ENCODE results near the gene CYP4F3.

CYP4F3 gene

DNA sequence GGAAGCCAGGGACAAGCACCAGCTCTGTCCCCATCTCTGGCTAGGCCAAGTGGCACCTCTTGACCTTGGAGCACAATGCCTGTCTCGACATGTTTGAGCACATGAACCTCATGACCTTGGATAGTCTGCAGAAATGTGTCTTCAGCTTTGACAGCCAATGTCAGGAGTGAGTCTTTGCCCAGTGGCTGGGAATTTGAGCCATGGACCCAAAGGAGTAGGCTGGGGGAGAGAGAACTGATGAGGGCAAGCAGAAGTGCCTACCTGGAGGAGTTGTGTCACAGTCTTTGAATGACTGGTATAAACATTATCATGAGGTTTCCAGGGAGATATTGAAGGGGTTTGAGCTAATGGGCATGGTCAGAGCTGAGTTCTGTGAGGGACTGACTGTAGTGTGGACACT, 25.5 kb downstream of the CYP4F3 start:
- DNase-seq (ENCODE audit: extremely low read depth, insufficient read length): no peak
- no peak overlapping the region for H3K4me3 ChIP-seq (replicated peaks; ENCODE audit: low read depth, low read length)
- TF ChIP-seq, protein P1, sequence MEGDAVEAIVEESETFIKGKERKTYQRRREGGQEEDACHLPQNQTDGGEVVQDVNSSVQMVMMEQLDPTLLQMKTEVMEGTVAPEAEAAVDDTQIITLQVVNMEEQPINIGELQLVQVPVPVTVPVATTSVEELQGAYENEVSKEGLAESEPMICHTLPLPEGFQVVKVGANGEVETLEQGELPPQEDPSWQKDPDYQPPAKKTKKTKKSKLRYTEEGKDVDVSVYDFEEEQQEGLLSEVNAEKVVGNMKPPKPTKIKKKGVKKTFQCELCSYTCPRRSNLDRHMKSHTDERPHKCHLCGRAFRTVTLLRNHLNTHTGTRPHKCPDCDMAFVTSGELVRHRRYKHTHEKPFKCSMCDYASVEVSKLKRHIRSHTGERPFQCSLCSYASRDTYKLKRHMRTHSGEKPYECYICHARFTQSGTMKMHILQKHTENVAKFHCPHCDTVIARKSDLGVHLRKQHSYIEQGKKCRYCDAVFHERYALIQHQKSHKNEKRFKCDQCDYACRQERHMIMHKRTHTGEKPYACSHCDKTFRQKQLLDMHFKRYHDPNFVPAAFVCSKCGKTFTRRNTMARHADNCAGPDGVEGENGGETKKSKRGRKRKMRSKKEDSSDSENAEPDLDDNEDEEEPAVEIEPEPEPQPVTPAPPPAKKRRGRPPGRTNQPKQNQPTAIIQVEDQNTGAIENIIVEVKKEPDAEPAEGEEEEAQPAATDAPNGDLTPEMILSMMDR (IDR thresholded peaks at IDR 0.05; ENCODE audit: insufficient read depth, low read length, poor library complexity, severe bottlenecking): no peak
- H3K36me3 ChIP-seq (ENCODE audit: control insufficient read depth, insufficient read depth, low read length): no peaks in the 10 kb centered on the region
- H3K27me3 ChIP-seq (replicated peaks; ENCODE audit: control insufficient read depth, insufficient read depth, low read length): no peaks in the 10 kb centered on the region; the same call in 1 of the 2 replicates

DNA sequence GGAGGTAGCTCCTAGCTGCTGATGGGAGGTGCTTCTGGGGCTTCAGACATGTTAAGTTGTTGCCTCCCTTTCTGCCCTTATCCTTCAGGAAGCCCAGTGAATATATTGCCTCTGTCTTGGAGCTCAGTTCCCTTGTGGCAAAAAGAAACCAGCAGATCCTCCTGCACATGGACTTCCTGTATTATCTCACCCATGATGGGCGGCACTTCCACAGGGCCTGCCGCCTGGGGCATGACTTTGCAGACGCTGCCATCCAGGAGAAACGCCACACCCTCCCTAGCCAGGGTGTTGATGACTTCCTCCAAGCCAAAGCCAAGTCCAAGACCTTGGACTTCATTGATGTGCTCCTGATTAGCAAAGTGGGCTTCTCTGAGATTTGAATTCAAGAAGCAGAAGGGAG, 26.2 kb downstream of the CYP4F3 start:
- Histone ChIP-seq H3K27me3 (replicated peaks; ENCODE audit: control insufficient read depth, insufficient read depth, low read length) (no peaks in the 10 kb centered on the region; the same call in 1 of the 2 replicates), H3K36me3 (ENCODE audit: control insufficient read depth, insufficient read depth, low read length) (no peaks in the 10 kb centered on the region), H3K4me3 (replicated peaks; ENCODE audit: low read depth, low read length) (no peak overlapping the region)
- TF ChIP-seq, protein P1 (IDR thresholded peaks at IDR 0.05; ENCODE audit: insufficient read depth, low read length, poor library complexity, severe bottlenecking): no peak
- no peak for DNase-seq (ENCODE audit: extremely low read depth, insufficient read length)

DNA sequence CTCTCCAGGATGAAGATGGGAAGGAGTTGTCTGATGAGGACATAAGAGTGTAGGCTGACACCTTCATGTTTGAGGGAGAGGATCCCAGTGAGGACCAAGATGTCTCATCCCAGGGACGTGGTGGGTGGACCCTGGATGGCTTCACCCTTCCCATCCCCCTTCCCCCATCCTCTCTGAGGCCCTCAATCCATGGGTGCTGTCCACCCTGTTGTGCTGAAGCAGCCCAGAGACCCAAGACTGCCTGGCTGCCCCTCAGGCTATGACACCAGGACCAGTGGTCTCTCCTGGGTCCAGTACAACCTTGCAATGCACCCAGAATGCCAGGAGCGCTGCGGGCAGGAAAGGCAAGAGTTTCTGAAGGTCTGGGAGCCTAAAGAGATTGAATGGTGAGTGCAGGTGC, 28.7 kb downstream of the CYP4F3 start:
- no peaks in the 10 kb centered on the region; the same call in 1 of the 2 replicates for H3K27me3 ChIP-seq (replicated peaks; ENCODE audit: control insufficient read depth, insufficient read depth, low read length)
- H3K36me3 ChIP-seq (ENCODE audit: control insufficient read depth, insufficient read depth, low read length): no peaks in the 10 kb centered on the region
- no peak overlapping the region for H3K4me3 ChIP-seq (replicated peaks; ENCODE audit: low read depth, low read length)
- TF ChIP-seq, protein P1 (IDR thresholded peaks at IDR 0.05; ENCODE audit: insufficient read depth, low read length, poor library complexity, severe bottlenecking): no peak
- DNase-seq (ENCODE audit: extremely low read depth, insufficient read length): no peak

DNA sequence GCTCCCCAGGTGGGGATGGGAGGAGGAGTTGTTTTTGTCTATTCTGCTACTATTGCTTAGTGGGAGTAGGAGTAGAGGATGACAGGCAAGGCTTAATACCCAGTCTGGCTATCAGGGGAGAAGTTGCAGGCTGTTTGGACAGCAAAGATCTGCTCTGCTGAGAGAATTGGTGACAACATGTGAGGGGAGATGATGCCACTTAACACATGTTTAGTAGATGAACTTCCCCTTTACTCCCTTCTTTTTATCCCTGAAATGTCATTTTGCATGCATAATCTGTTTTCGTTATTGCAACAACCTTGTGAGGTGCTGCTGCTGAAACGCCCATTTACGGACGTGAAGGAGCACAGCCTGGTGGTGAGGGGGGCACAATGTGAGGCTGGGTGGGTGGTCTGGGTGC, 29.2 kb downstream of the CYP4F3 start:
- no peaks in the 10 kb centered on the region; the same call in 1 of the 2 replicates for H3K27me3 ChIP-seq (replicated peaks; ENCODE audit: control insufficient read depth, insufficient read depth, low read length)
- TF ChIP-seq, protein P1 (IDR thresholded peaks at IDR 0.05; ENCODE audit: insufficient read depth, low read length, poor library complexity, severe bottlenecking): no peak
- no peak for DNase-seq (ENCODE audit: extremely low read depth, insufficient read length)
- H3K4me3 ChIP-seq (replicated peaks; ENCODE audit: low read depth, low read length): no peak overlapping the region
- H3K36me3 ChIP-seq (ENCODE audit: control insufficient read depth, insufficient read depth, low read length): no peaks in the 10 kb centered on the region

DNA sequence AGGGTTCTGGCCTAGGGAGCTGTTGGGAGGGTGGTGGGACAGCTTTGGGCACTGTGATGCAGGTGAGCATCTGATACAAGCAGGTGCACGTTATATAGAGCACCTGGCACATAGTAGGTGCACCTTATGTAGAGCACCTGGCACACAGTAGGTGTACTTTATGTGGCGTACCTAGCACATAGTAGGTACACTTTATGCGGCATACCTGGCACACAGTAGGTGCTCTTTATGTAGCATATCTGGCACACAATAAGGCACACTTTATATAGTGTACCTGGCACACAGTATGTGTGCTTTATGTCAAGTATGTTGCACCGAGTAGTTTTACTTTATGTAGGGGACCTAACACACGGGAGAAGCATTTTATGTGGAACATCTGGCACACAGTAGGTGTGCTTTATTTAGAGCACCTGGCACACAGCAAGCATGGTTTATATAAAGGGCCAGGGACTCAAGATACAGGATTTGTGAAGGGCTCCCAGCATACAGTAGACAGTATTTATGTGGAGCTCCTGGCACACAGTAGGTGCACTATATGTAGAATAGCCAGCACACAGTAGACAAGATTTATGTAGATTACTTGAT, 30.6 kb downstream of the CYP4F3 start:
- no peak overlapping the region for H3K4me3 ChIP-seq (replicated peaks; ENCODE audit: low read depth, low read length)
- no peak for DNase-seq (ENCODE audit: extremely low read depth, insufficient read length)

More for the DNA sequence above, 30.6 kb downstream of the CYP4F3 start:
- Histone ChIP-seq H3K36me3 (ENCODE audit: control insufficient read depth, insufficient read depth, low read length) (no peaks in the 10 kb centered on the region), H3K27me3 (replicated peaks; ENCODE audit: control insufficient read depth, insufficient read depth, low read length) (no peaks in the 10 kb centered on the region)
- TF ChIP-seq, protein P1 (IDR thresholded peaks at IDR 0.05; ENCODE audit: insufficient read depth, low read length, poor library complexity, severe bottlenecking): no peak
